Mesothelial cell of epicardium (in vitro differentiated cells): ENCODE data around the gene BRINP2. TPM values are rescaled to one million over a fixed set of nuclear protein-coding genes. Genes with fewer than 3 reads are reported as not detected.

ENCODE experiments used
- DNase-seq, 2 experiments: peaks; one replicate each; pipeline ENCODE4 v3.0.0; 2021; ENCODE audit warnings: low spot score in 2 of 2; ENCODE audit not compliant: unreplicated experiment in 2 of 2
- H3K27ac Mint-ChIP-seq: 2 replicates; pipeline ENCODE4 v1.8.0; 2021; ENCODE audit warnings: mixed read lengths
- H3K27me3 Mint-ChIP-seq: 2 replicates; pipeline ENCODE4 v1.8.0; 2021; ENCODE audit warnings: low read depth, mixed read lengths
- H3K36me3 Mint-ChIP-seq: 2 replicates; pipeline ENCODE4 v1.8.0; 2021; ENCODE audit warnings: mixed read lengths
- H3K4me1 Mint-ChIP-seq: 2 replicates; pipeline ENCODE4 v1.8.0; 2021; ENCODE audit warnings: mixed read lengths
- H3K4me3 Mint-ChIP-seq: 2 replicates; pipeline ENCODE4 v1.8.0; 2021; ENCODE audit warnings: mild to moderate bottlenecking, moderate library complexity, mixed read lengths
- H3K9me3 Mint-ChIP-seq: 2 replicates; pipeline ENCODE4 v1.8.0; 2021; ENCODE audit warnings: mixed read lengths
- CTCF ChIP-seq: fragments of 200-600 bp; sonication (generic); IDR thresholded peaks from one replicate; pipeline ENCODE4 v1.5.0; 2021; ENCODE audit warnings: antibody characterized with exemption; ENCODE audit not compliant: unreplicated experiment
- total RNA-seq: library from RNA; stranded (reverse); gene quantifications from 3 replicates; pipeline ENCODE4 v1.2.1, GENCODE V29; 2021

BRINP2 gene
- total RNA-seq, 1 donor from 2014 or later, result 0.63 TPM

- Mint-ChIP-seq H3K4me3 (no peak overlapping the region), H3K9me3 (no peaks in the 10 kb centered on the region), H3K4me1 (peaks cover 7% of the 10 kb centered on the region), H3K36me3 (no peaks in the 10 kb centered on the region), H3K27ac (no peak overlapping the region), H3K27me3 (no peaks in the 10 kb centered on the region)
- no peak for TF ChIP-seq CTCF
- DNase-seq, result no peak
Observed at GRCh38 chr1:177302357-177303044, 131.7 kb downstream of the BRINP2 start.

- Mint-ChIP-seq H3K27me3 (peaks cover 3% of the 10 kb centered on the region), H3K27ac (no peak overlapping the region), H3K9me3 (no peaks in the 10 kb centered on the region), H3K36me3 (no peaks in the 10 kb centered on the region), H3K4me3 (no peak overlapping the region), H3K4me1 (peaks cover 7% of the 10 kb centered on the region)
- no peak for TF ChIP-seq CTCF
- no peak for DNase-seq
Observed at GRCh38 chr1:177305040-177306018, 134.6 kb downstream of the BRINP2 start.

GRCh38 chr1:177306019-177306415, 135.3 kb downstream of the BRINP2 start:
- no peak for TF ChIP-seq CTCF
- Mint-ChIP-seq H3K27me3 (peaks cover 5% of the 10 kb centered on the region), H3K9me3 (no peaks in the 10 kb centered on the region), H3K27ac (no peak overlapping the region), H3K36me3 (no peaks in the 10 kb centered on the region), H3K4me3 (no peak overlapping the region), H3K4me1 (peaks cover 7% of the 10 kb centered on the region)
- no peak for DNase-seq

- H3K4me1 Mint-ChIP-seq, result peaks cover 7% of the 10 kb centered on the region
- no peaks in the 10 kb centered on the region for H3K36me3 Mint-ChIP-seq
- peaks cover 12% of the 10 kb centered on the region for H3K27me3 Mint-ChIP-seq
- no peak for TF ChIP-seq CTCF
- H3K9me3 Mint-ChIP-seq, result no peaks in the 10 kb centered on the region
- no peak for DNase-seq
- no peak overlapping the region for H3K27ac Mint-ChIP-seq
- H3K4me3 Mint-ChIP-seq, result no peak overlapping the region
Observed at GRCh38 chr1:177306981-177307380, 136.2 kb downstream of the BRINP2 start.

- H3K27me3 Mint-ChIP-seq, result peaks cover 16% of the 10 kb centered on the region
- no peaks in the 10 kb centered on the region for H3K36me3 Mint-ChIP-seq
- H3K27ac Mint-ChIP-seq, result no peak overlapping the region
- DNase-seq, result no peak
- H3K4me3 Mint-ChIP-seq, result no peak overlapping the region
- H3K4me1 Mint-ChIP-seq, result peaks cover 7% of the 10 kb centered on the region
- TF ChIP-seq CTCF, result no peak
- no peaks in the 10 kb centered on the region for H3K9me3 Mint-ChIP-seq
Observed at GRCh38 chr1:177307771-177308170, 137.0 kb downstream of the BRINP2 start.
